Activated naive CD4-positive, alpha-beta T cell treated with Interleukin-2 at 50 U/mL for 16 hours (primary cell): ENCODE results near the gene PPP2R2D.

ENCODE experiments used
- DNase-seq: peaks from one replicate; pipeline ENCODE4 v3.0.0-alpha.2; 2020

The PPP2R2D gene

GRCh38 chr10:131954356-131954965 lies 53.7 kb downstream of the PPP2R2D start:
- no peak for DNase-seq

GRCh38 chr10:131955591-131956340 lies 55.0 kb downstream of the PPP2R2D start:
- no peak for DNase-seq

- DNase-seq, result no peak
Measured at GRCh38 chr10:131959841-131960240, 59.0 kb downstream of the PPP2R2D start.

GRCh38 chr10:131960631-131961046 lies 59.8 kb downstream of the PPP2R2D start:
- no peak for DNase-seq

- no peak for DNase-seq
Measured at GRCh38 chr10:131961047-131961776, 60.4 kb downstream of the PPP2R2D start.

GRCh38 chr10:131961777-131962662 lies 61.2 kb downstream of the PPP2R2D start:
- no peak for DNase-seq

GRCh38 chr10:131963350-131963749 lies 62.5 kb downstream of the PPP2R2D start:
- DNase-seq, result no peak

- no peak for DNase-seq
Measured at GRCh38 chr10:131963811-131964210, 63.0 kb downstream of the PPP2R2D start.

GRCh38 chr10:131964298-131964697 lies 63.5 kb downstream of the PPP2R2D start:
- DNase-seq, result no peak

- DNase-seq, result no peak
Measured at GRCh38 chr10:131968949-131969348, 68.1 kb downstream of the PPP2R2D start.

GRCh38 chr10:131970946-131971345 lies 70.1 kb downstream of the PPP2R2D start:
- DNase-seq, result no peak

- DNase-seq, result no peak
Measured at GRCh38 chr10:131971591-131971990, 70.8 kb downstream of the PPP2R2D start.

- DNase-seq, result peak; percentile 42
Measured at GRCh38 chr10:131972474-131973071, 71.8 kb downstream of the PPP2R2D start.

- no peak for DNase-seq
Measured at GRCh38 chr10:131973160-131973951, 72.5 kb downstream of the PPP2R2D start.

- no peak for DNase-seq
Measured at GRCh38 chr10:131974034-131974817, 73.4 kb downstream of the PPP2R2D start.

GRCh38 chr10:131975003-131975402 lies 74.2 kb downstream of the PPP2R2D start:
- no peak for DNase-seq

- DNase-seq, result no peak
Measured at GRCh38 chr10:131975796-131976195, 75.0 kb downstream of the PPP2R2D start.

- DNase-seq, result no peak
Measured at GRCh38 chr10:131977323-131978096, 76.7 kb downstream of the PPP2R2D start.

GRCh38 chr10:131978366-131978765 lies 77.6 kb downstream of the PPP2R2D start:
- DNase-seq, result no peak

GRCh38 chr10:131978851-131979250 lies 78.0 kb downstream of the PPP2R2D start:
- DNase-seq, result no peak
